ENCODE results near the gene ARL13A.
"Not testable (repeated sequence)": the region's sequence is repeated elsewhere in the genome, so short reads cannot be mapped to it uniquely, and the experiment has no call there.

The ARL13A gene

DNA sequence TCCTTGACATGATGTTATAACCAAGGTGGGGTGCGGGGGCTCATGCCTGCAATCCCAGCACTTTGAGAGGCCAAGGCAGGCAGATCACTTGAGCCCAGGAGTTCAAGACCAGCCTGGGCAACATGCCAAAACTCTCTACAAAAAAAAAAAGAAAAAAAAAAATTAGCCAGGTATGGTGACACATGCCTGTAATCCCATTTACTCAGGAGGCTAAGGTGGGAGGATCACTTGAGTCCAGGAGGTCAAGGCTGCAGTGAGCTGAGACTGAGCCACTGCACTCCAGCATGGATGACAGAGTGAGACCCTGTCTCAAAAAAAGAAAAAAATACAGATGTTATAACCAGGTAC, 12.0 kb downstream of the ARL13A start:
- H3K27ac ChIP-seq: peak overlapping the region; percentile 65

DNA sequence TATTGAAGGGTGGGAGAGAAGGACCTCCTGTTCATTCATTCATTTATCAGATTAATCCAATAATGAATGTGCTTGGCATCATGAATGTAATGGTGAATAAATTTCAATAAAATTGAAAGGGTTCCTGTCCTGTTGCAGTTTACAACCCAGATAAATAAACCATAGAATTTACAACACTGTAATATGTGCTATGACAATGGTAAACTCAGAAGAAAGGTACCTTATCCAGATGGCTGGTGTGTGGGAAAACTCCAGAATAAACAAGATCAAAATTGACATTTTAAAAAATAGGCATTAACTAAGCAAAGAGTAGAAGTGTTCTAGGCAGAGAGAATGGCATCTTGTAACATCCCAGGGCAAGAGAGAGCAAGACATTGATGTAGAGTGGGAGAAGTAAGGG, 15.3 kb downstream of the ARL13A start:
- no peak for DNase-seq (ENCODE audit: low read depth, low spot score)
- no peak overlapping the region for H3K27ac ChIP-seq

More for the DNA sequence above, 12.0 kb downstream of the ARL13A start:
- DNase-seq (ENCODE audit: low read depth, low spot score): not testable (repeated sequence)

DNA sequence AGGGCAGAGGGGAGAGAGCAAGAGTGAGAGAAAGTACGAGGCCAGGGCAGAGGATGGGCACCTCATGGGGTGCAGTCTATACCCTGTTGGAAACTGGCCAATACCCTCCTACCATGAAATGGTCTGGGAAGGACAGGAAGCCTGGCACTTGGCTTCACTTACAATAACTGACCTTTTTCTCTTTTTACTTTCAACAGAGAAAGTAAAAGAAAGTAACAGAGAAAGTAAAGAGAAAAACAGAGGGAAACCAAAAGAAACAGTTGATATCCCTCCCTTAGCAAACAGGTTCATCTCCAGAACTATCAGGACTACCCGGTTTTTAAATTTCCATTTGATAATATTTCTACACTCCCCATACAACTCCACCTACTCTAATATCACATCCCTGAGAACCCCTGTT, 20.6 kb downstream of the ARL13A start:
- no peak for DNase-seq (ENCODE audit: low read depth, low spot score)
- no peak overlapping the region for H3K27ac ChIP-seq

DNA sequence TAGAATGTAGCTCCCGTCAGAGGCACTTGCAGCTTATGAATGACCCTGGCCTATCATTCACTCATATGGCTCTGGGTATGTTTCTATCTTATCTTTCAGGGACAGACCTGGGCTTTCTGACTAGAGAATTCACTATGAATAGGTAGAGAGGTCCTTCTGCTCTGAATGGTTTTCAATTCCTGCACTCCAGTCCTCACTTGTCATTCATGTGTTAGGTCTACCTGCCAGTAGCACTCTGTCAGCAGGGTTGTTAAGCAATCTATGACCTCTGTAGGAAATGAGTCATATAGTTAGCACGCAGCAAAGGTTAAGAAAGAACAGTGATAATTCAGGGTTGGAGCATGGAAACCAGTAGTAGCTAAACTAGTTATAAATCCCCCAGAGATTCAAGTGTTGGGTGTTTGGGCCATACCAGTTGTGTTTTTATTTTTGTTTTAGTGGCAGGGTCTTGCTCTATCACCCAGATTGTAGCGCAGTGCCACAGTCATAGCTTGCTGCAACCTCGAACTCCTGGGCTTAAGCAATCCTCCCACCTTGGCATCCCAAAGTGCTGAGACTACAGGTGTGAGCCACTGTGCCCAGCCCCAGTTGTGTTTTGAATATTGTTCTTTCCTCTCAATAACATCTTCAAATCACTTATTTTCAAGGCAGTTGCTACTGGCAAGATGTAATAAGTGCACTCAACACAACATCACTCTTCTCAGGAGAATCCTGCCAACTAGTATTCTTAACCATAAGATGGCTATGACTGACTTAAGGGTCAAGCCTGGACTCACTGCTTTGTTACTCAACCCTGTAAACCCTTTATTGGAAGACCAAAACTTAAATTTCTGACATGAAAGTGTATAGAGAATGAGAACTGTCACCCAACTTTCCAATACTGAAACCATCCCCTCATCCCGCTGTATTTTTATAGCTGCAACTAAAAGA, 25.1 kb downstream of the ARL13A start:
- peak overlapping the region; percentile 88 for H3K27ac ChIP-seq

DNA sequence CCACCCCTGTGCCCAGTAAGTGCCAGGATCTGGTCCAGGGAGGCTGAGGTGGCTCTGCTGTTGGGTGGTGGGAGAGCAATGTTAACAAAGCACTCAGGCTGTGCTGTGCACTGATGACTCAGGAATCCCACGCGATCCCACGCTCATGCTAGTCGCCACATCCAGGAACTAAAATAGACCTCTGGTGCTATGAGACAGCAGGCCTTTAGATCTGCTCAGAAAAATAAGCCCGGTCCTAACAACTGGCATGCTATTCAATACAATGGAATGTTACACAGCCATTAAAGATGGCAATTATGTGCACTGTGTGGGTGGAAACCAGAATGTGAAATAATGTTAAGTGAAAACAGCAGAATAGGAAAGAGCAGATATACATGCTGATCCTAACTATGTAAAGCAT, 26.0 kb downstream of the ARL13A start:
- peak overlapping the region; percentile 88 for H3K27ac ChIP-seq
- no peak for DNase-seq (ENCODE audit: low read depth, low spot score)

More for the DNA sequence above, 25.1 kb downstream of the ARL13A start:
- no peak for DNase-seq (ENCODE audit: low read depth, low spot score)

DNA sequence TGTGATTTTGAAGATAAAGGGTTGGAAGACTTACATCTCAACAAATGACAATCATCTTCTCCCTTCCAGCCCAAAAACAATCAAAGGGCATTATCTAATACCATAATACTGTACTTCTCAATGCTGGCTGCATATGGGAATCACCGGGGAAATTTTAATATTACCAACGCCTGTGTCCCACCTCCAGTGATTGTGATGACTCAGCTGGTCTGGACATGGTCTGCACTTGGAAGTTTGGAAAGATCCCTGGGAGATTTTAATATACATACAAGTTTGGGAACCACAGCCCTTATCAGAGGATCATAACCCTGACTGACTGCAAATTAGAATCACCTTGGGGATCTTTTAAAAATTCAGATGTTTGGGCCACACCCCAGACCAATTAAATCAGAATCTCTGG, 29.9 kb downstream of the ARL13A start:
- no peak overlapping the region for H3K27ac ChIP-seq
- no peak for DNase-seq (ENCODE audit: low read depth, low spot score)

DNA sequence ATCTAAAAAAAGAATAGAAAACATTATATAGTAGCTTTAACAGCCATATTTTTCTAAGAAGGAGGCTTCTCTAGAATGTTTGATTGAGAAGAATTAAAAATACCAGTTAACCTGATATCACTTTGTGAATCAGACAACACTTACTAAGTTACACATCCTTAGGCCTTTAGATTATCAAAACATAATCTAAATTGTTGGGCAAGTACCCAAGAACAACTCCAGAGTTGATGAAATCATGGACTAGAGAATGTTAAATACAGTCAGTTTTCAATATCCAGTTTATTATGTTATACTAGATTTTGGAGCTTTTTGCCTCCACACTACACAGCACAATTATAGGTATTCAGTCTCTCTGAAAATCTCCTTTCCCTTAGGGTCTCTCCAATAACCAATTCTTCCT, 39.6 kb downstream of the ARL13A start:
- DNase-seq (ENCODE audit: low read depth, low spot score): no peak
- H3K27ac ChIP-seq: no peak overlapping the region

DNA sequence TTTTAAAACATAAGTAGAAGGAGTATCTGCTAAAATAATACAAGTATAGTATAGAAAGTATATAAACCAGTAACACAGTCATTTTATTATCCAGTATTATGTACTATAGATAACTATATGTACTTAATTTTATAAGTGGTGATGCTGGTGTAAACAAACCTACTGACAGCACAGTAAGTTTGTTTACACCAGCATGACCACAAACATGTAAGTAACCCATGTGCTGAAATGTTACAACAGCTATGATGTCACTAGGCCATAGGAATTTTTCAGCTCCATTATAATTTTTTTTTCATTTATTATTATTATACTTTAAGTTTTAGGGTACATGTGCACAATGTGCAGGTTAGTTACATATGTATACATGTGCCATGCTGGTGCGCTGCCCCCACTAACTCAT, 42.5 kb downstream of the ARL13A start:
- not testable (repeated sequence) for DNase-seq (ENCODE audit: low read depth, low spot score); H3K27ac ChIP-seq

DNA sequence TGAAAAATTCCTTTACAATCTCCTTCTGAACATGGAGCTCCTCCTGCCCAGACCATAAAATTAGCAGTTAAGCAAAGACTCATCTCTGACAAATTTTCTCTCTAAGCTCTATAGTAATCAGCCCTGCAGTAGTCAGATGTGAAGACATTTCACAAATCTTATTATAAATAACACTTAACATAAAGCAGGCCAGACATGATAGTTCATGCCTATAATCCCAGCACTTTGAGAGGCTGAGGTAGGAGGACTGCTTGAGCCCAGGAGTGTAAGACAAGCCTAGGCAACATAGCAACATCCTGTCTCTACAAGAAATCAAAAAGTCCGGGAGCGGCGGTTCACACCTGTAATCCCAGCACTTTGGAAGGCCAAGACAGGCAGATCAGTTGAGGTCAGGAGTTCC, 52.5 kb downstream of the ARL13A start:
- H3K27ac ChIP-seq: peak overlapping the region; percentile 28
- no peak for DNase-seq (ENCODE audit: low read depth, low spot score)

DNA sequence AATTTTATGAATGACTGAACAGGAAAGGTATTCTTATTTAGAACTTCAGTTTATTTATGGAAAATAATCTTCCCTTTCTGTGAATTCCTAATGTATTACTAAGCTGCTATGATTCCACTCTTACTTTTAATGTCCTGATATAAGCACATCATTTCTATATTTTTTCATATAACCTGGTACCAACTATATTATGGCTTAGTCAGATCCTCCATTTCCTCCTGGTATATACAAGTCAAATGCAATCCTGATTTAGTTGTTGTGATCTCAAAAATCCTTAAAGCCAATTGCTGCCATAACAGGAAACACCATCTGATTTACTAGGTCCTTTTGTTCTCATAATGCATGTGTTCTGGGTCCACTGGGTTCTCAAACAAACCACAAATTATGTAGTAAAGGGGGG, 55.6 kb downstream of the ARL13A start:
- no peak for DNase-seq (ENCODE audit: low read depth, low spot score)
- H3K27ac ChIP-seq: no peak overlapping the region

DNA sequence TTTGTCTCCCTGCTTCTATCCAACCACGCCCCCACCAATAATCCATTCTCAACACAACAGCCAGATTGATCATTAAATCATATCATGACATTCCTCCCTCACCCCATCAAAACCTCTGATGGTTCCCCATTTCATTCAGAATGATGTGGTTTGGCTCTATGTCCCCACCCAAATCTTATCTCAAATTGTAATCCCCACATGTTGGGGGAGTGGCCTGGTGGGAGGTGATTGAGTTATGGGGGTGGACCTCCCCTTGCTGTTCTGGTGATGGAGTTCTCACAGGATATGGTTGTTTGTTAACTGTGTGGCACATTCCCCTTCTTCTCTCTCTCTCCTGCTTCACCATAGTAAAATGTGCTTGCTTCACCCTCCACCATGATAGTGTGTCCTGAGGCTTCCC, 59.1 kb downstream of the ARL13A start:
- DNase-seq (ENCODE audit: low read depth, low spot score): no peak
- H3K27ac ChIP-seq: no peak overlapping the region

DNA sequence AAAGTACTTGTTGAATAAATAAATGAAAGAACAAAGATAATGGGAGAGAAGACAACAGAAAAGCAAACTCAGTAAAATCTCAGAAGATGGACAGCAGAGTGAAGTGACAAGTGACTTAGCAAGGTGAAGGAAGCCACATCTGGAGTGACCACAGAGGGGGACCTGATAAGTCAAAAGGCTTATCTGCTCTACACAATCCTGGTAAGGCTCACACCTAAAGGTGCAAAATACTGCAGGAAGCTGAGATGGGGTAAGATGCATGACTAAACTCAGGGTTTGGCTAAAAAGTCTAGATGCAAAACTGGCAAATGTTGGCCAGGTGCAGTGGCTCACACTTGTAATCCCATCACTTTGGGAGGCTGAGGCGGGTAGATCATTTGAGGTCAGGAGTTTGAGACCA, 60.2 kb downstream of the ARL13A start:
- DNase-seq (ENCODE audit: low read depth, low spot score): no peak
- no peak overlapping the region for H3K27ac ChIP-seq

DNA sequence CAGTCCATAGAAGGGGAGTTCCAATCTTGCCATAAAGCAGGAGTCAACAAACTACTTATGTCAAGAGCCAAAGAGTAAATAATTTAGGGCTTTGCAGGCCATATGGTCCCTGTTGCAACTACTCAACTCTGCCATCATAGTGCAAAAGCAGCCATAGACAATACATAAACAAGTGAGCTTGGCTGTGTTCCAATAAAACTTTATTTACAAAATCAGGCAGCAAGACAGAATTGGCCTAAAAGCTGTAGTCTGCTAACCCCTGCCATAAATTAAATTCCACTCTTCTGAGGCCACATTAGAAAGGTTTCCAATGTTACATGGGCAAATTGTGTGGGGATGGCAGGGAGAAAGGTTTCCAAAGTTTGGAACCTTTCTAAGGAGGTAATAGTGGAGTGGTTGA, 67.7 kb downstream of the ARL13A start:
- DNase-seq (ENCODE audit: low read depth, low spot score): no peak
- H3K27ac ChIP-seq: no peak overlapping the region

DNA sequence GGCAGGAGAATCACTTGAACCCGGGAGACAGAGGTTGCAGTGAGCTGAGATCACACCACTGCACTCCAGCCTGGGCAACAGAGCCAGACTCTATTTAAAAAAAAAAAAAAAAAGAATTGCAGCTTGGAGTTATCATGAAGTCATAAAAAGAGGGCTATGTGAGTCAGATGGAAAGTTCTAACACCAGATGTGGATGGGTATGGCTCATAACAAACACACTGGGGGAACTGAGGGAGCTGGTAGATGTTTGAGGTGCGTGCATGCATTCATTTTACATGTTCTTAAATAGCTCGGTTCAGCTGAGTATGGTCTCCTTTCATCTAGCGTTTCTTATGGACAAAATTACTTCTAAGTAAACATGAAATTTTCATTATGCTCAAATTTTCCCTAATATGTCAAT, 70.7 kb downstream of the ARL13A start:
- no peak for DNase-seq (ENCODE audit: low read depth, low spot score)
- H3K27ac ChIP-seq: no peak overlapping the region
